Measurements from ENCODE around the gene SLC22A15. TPM values are rescaled to one million over a fixed set of nuclear protein-coding genes. Genes with fewer than 3 reads are reported as not detected.

Gene SLC22A15
- total RNA-seq, 6 experiments from 2014 or later: 0.11 to 6.8 (median 2.3) TPM

DNA sequence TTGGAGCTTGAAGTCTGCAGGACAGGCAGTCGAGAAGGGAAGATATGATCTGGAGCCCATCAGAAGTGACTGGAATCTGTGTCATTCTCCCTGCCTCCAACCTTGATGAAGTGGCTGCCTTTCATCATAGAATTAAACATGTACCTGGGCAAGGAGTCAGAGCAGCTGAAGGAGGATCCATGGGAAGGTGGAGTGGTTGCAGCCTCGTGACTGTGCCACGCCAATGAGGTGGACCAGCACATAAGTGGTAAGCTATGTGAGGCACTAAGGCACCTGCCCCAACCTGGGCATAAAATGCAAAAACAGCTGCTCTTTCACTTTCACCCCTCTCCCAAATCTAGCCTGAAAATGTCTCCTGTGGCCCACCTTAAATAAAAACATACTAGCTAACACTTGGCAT is 7.3 kb downstream of the SLC22A15 start:
- Histone ChIP-seq H3K4me3 (no peak overlapping the region), H3K27ac (no peak overlapping the region), H3K9me3 (no peaks in the 10 kb centered on the region), H3K36me3 (no peaks in the 10 kb centered on the region), H3K27me3 (no peaks in the 10 kb centered on the region), H3K4me1 (no peaks in the 10 kb centered on the region)
- WGBS (ENCODE audit: insufficient coverage, low coverage, low lambda C conversion rate, missing lambda C conversion rate): 20% methylated on average over 1 of the region's 3 CpGs
- intact Hi-C loops (cut with DNase I): loop anchor here (5.0 to 10.0 kb wide), 2 partner anchors 176 to 179 kb away; no protein-coding TSS in a partner anchor
- DNase-seq (no peak), ATAC-seq (no peak)
- TF ChIP-seq, protein P1, sequence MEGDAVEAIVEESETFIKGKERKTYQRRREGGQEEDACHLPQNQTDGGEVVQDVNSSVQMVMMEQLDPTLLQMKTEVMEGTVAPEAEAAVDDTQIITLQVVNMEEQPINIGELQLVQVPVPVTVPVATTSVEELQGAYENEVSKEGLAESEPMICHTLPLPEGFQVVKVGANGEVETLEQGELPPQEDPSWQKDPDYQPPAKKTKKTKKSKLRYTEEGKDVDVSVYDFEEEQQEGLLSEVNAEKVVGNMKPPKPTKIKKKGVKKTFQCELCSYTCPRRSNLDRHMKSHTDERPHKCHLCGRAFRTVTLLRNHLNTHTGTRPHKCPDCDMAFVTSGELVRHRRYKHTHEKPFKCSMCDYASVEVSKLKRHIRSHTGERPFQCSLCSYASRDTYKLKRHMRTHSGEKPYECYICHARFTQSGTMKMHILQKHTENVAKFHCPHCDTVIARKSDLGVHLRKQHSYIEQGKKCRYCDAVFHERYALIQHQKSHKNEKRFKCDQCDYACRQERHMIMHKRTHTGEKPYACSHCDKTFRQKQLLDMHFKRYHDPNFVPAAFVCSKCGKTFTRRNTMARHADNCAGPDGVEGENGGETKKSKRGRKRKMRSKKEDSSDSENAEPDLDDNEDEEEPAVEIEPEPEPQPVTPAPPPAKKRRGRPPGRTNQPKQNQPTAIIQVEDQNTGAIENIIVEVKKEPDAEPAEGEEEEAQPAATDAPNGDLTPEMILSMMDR (IDR thresholded peaks at IDR 0.05): no peak
- no peak for TF ChIP-seq POLR2A (IDR thresholded peaks at IDR 0.05)

DNA sequence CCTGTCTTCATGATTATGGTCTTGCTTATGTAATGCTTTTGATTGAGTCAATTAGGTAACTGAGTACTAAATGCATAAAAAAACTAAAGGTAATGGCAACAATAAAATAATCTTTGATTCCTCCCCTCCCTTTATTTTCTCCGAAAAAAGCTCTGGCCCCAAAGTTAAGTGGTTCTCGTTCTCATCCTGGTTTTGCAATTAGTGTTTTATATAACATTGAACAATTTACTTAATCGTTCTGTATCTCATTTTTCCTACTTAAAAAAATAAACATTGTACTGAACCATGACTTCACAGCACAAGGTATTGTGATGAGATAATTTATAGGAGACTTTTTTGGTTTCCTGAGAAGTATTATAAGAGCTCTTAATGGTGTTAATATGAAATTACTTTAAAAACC is 11.3 kb downstream of the SLC22A15 start:
- Histone ChIP-seq H3K4me1 (no peaks in the 10 kb centered on the region), H3K36me3 (peaks cover 0 to 3% (median 0%) of the 10 kb centered on the region in 4 donors), H3K27me3 (no peaks in the 10 kb centered on the region), H3K9me3 (no peaks in the 10 kb centered on the region), H3K4me3 (no peak overlapping the region), H3K27ac (no peak overlapping the region)
- TF ChIP-seq, protein P1 (IDR thresholded peaks at IDR 0.05): no peak
- no peak for TF ChIP-seq POLR2A (IDR thresholded peaks at IDR 0.05)
- ATAC-seq (no peak), DNase-seq (no peak)
- WGBS (ENCODE audit: insufficient coverage, low coverage, low lambda C conversion rate, missing lambda C conversion rate): 65% methylated on average over 3 of the region's 3 CpGs
- intact Hi-C loops (cut with DNase I): loop anchor here in 1 of 2 donors (10.0 kb wide), 1 partner anchor 183 kb away; no protein-coding TSS in a partner anchor

DNA sequence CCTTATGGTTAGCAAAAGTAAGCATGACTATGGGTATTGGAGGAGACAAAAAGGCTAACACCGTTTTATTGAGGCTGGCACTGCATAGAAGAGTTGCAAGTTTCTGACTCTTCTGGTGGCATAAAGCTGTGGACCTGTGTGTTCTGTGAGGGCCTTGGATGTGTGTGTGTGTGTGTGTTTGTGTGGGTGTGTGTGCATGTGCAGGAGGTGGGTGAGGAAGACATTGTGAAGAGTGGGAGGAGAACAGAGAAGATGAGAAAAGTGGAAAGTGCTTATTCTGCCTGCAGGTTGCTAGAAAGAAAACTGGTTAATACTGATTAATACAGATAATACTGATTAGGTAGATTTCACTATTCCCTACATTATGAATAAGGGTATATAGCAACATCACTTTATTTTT is 12.6 kb downstream of the SLC22A15 start:
- ATAC-seq: no peak
- Histone ChIP-seq H3K27ac (no peak overlapping the region), H3K4me1 (no peaks in the 10 kb centered on the region), H3K9me3 (no peaks in the 10 kb centered on the region), H3K36me3 (peaks cover 0 to 3% (median 0%) of the 10 kb centered on the region in 4 donors), H3K4me3 (no peak overlapping the region), H3K27me3 (no peaks in the 10 kb centered on the region)
- 70% methylated on average over 1 of the region's 1 CpG for WGBS (ENCODE audit: insufficient coverage, low coverage, low lambda C conversion rate, missing lambda C conversion rate)
- intact Hi-C loops (cut with DNase I): loop anchor here in 1 of 2 donors (10.0 kb wide), 1 partner anchor 184 kb away; no protein-coding TSS in a partner anchor
- TF ChIP-seq POLR2A (IDR thresholded peaks at IDR 0.05): no peak
- TF ChIP-seq, protein P1 (IDR thresholded peaks at IDR 0.05): no peak
- DNase-seq: no peak

GRCh38 chr1:115989699-115990098 is 13.4 kb downstream of the SLC22A15 start:
- DNase-seq (no peak), ATAC-seq (no peak)
- Histone ChIP-seq H3K9me3 (no peaks in the 10 kb centered on the region), H3K4me3 (no peak overlapping the region), H3K4me1 (no peaks in the 10 kb centered on the region), H3K27me3 (no peaks in the 10 kb centered on the region), H3K27ac (no peak overlapping the region), H3K36me3 (peaks cover 0 to 3% (median 0%) of the 10 kb centered on the region in 4 donors)
- intact Hi-C loops (cut with DNase I): loop anchor here in 1 of 2 donors (10.0 kb wide), 1 partner anchor 185 kb away; no protein-coding TSS in a partner anchor
- WGBS (ENCODE audit: insufficient coverage, low coverage, low lambda C conversion rate, missing lambda C conversion rate): 77% methylated on average over 3 of the region's 3 CpGs
- TF ChIP-seq, protein P1 (IDR thresholded peaks at IDR 0.05): no peak
- no peak for TF ChIP-seq POLR2A (IDR thresholded peaks at IDR 0.05)

Data from right lobe of liver (tissue), 6 donors.